DMS114 treated with DMSO at 0.1 percent for 48 hours (cell line): ENCODE measurements around the gene HS3ST3A1.

Experiments used
- DNase-seq: peaks from one replicate; lab custom pipeline; 2025; ENCODE audit not compliant: unreplicated experiment; lab: John Stamatoyannopoulos, UW

Gene HS3ST3A1

GRCh38 chr17:13598353-13599167, 3.2 kb downstream of the HS3ST3A1 start:
- DNase-seq, result no peak

- no peak for DNase-seq
Observed at GRCh38 chr17:13597723-13598347, 3.9 kb downstream of the HS3ST3A1 start.

DNA sequence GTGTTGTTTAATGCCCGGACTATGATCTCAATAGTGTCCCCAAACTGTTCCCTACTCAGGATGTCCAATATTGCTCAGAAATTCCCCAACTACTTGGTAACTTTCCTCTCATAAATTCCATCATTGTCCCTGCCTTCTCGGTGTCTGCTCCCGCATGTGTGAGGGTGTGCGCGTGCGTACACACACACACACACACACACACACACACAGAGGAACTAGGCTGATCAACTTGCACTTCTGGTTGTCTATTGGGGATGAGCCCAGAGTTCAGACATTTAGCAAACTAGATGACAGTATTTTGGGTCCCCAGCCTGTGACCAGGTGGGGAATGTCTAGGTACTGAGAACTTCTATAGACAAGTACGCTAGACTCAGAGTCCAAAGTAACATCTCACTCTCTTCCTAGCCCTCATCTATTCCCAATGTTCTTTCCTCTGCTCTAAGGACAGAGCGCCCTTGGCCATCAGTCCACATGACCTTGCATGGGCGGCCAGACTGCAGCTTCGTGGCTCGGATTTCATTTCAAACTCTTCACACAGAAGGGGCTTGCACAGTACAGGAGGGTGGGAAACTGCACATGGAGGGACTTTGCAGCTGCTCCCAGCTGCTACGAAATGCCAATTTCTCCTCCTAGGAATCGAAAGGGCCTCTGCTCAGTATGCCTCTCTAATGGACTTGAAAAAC, 5.3 kb downstream of the HS3ST3A1 start:
- DNase-seq, result no peak

DNA sequence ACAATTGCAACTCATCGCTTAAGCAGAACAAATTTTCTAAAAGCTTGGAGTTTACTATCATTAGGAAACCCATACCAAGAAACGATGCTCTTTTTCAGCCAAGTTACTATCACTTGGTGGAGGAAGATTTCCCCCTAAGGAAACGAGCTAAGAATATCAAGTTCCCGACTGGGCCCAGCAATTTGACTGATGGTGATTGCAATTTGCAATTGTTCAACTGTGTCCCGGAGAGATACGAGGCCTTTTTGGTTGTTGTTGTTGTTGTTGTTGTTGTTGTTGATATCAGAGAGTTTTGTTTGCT, 6.2 kb downstream of the HS3ST3A1 start:
- DNase-seq, result no peak

DNA sequence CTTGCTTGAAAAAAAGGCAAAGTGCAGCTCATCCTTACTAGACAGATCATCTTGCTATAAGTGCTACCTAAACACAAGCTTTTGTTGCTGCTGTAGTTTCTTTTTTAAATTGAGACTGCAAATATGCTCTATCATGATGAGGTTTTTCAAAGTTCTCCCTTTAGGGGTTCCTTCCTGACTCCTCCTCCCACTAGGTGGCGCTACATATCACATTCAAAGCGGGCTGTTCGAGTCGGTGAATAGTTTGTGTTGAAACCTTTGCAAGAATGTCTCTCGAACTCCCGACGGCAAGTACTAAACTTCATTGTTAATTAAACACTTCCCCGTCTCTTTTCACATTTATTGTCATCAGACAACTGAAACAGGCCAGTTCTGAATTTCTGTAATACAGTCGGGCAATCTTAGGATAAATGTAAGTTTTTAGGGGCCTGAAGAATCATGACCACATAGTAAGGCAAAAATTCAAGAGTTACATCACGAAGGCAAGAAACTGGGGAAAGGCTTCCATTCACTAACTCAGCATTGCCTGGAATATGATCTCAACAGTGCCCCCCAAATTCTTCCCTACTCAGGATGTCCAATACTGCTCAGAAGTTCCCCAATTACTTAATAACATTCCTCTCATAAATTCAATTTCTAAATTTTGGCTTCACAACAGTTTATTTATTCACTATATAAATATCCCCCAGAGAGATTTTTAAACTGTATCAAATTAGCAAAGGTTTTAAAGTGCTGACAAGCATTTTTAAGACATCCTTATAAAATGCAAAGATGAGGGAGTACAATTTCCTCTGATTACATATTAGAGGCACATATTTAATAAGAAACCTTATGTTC, 6.7 kb downstream of the HS3ST3A1 start:
- no peak for DNase-seq

- DNase-seq, result no peak
Observed at GRCh38 chr17:13594310-13594709, 7.4 kb downstream of the HS3ST3A1 start.

DNA sequence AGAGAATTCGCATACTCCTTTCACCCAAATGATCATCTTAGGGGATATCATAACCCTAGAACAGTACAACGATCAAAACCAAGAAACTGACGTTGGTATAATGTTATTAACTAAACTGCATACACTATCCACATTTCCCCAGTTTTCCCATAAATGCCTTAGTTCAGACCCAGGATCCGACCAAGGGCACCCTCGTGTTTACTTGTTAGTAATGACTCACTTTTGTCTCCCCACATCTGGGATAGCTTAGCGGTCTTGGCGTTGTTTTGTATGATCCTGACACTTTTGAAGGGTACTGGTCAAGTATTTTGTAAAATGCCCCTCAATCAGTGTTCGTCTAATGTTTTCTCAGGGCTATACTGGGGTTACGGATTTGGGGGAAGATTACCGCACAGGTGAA, 8.0 kb downstream of the HS3ST3A1 start:
- DNase-seq, result no peak

DNA sequence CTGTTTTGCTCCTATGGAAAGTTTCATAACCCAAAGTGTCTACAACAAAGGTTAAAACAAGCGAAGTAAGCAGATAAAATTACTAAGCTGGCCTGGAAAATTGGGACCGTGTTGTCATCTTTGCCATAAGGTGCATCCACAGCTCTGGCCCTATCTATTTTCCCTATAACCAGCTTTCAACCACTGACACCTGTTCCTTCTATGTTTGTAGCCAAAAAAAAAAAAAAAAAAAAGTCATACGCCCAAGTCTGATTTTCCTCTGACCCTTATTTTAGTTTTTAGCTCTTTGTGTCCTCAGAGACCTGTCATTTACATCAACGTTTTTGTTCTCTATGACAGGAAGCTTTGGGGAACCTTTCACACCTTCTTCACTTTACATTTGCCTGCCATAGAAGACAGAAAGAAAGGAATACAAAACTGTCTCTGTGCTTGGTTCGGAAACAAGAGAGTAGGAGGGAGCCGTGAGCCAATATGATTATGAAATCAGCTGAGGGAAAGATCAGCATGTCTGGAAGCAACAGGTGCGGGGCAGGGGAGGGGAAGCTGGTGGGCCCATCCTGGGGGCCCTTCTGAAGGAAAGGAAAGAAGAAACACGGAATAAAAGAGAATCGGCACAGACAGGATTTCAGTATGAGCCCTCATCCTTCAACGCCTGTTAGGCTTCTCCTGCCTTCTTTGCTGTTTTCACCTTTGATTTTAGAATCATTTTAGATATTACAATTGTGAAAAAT, 8.5 kb downstream of the HS3ST3A1 start:
- DNase-seq, result no peak

GRCh38 chr17:13592427-13592826, 9.3 kb downstream of the HS3ST3A1 start:
- DNase-seq, result no peak

- no peak for DNase-seq
Observed at GRCh38 chr17:13590441-13590840, 11.3 kb downstream of the HS3ST3A1 start.

DNA sequence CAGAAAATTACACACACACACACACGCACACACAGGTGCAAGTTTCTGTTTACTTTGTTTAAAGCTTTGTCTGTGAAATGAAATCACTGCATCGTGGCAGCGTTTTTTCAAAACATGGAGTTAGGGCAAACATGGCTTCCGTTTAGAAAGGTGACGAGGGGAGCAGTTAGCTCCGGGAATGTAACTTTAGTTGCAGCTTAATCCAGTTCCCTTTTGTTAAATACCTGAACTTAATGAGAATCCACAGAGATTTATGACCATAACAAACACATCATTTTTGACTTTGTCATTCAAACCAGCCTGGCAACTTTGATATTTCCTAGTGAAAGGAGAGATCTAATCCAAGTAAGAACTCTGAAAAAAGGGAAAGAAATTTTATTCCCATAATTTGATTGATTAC, 12.1 kb downstream of the HS3ST3A1 start:
- no peak for DNase-seq

- no peak for DNase-seq
Observed at GRCh38 chr17:13587487-13588338, 14.0 kb downstream of the HS3ST3A1 start.

- no peak for DNase-seq
Observed at GRCh38 chr17:13584701-13585080, 17.0 kb downstream of the HS3ST3A1 start.

- DNase-seq, result no peak
Observed at GRCh38 chr17:13583996-13584700, 17.6 kb downstream of the HS3ST3A1 start.

GRCh38 chr17:13582776-13583547, 18.8 kb downstream of the HS3ST3A1 start:
- DNase-seq, result no peak

DNA sequence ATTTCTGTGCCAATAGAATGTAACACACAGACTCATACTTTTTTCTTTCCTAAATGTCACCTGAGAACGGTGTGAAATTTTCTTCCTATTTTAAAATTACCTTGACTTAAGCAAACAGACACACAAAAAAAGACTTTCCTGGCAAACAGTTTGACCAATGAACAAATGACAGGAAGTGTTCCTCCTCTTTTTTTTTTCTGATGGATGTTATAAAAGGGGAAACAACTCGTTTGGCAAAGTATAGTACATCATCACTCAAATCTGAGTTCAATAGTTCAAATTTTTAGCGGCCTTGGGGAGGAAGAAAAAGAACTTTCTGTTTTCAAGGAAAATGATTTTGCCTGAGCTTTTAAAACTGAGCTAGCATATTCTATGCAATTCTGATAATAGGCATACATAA, 19.8 kb downstream of the HS3ST3A1 start:
- DNase-seq, result no peak

- no peak for DNase-seq
Observed at GRCh38 chr17:13580790-13581189, 20.9 kb downstream of the HS3ST3A1 start.
